Measurements from ENCODE around the gene HTT. TPM values are rescaled to one million over a fixed set of nuclear protein-coding genes. Genes with fewer than 3 reads are reported as not detected.

HTT gene
- total RNA-seq, 2 donors from 2014 or later = 18.1 to 30.5 TPM

DNA sequence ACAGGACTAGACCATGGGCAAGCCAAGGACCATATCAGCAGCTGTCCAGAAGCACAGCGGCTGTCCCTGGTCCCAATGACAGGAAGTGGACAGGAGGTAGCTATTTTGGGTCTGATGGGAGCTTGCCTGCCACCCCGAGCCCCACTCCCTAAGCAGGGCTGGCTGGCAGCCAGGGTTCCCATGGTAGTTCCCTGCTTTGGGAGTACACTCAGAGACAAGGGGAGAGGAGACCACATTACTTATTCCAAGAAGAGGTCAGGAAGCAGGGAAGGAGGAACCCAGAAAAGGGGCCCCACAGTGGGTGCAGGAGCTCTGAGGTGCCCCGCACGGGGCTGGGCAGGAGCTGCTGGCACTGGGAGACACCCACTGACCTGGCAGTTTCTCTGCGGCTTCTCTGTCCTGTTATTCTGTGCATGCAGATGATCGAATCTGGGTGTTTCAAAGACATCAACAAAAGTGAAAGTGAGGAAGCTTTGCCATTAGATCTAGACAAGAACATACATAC lies 36.5 kb upstream of the HTT start:
- no peaks in the 10 kb centered on the region for H3K36me3 ChIP-seq
- H3K4me1 ChIP-seq = peaks cover 0 to 41% of the 10 kb centered on the region in 2 donors
- peak overlapping the region; percentile 35 to 51 for H3K27ac ChIP-seq
- TF ChIP-seq, protein P1, sequence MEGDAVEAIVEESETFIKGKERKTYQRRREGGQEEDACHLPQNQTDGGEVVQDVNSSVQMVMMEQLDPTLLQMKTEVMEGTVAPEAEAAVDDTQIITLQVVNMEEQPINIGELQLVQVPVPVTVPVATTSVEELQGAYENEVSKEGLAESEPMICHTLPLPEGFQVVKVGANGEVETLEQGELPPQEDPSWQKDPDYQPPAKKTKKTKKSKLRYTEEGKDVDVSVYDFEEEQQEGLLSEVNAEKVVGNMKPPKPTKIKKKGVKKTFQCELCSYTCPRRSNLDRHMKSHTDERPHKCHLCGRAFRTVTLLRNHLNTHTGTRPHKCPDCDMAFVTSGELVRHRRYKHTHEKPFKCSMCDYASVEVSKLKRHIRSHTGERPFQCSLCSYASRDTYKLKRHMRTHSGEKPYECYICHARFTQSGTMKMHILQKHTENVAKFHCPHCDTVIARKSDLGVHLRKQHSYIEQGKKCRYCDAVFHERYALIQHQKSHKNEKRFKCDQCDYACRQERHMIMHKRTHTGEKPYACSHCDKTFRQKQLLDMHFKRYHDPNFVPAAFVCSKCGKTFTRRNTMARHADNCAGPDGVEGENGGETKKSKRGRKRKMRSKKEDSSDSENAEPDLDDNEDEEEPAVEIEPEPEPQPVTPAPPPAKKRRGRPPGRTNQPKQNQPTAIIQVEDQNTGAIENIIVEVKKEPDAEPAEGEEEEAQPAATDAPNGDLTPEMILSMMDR (IDR thresholded peaks at IDR 0.05) = no peak
- DNase-seq (ENCODE audit: low spot score) = no peak
- H3K27me3 ChIP-seq = no peaks in the 10 kb centered on the region
- no peaks in the 10 kb centered on the region for H3K9me3 ChIP-seq
- peak overlapping the region; percentile 5 to 33 for H3K4me3 ChIP-seq

DNA sequence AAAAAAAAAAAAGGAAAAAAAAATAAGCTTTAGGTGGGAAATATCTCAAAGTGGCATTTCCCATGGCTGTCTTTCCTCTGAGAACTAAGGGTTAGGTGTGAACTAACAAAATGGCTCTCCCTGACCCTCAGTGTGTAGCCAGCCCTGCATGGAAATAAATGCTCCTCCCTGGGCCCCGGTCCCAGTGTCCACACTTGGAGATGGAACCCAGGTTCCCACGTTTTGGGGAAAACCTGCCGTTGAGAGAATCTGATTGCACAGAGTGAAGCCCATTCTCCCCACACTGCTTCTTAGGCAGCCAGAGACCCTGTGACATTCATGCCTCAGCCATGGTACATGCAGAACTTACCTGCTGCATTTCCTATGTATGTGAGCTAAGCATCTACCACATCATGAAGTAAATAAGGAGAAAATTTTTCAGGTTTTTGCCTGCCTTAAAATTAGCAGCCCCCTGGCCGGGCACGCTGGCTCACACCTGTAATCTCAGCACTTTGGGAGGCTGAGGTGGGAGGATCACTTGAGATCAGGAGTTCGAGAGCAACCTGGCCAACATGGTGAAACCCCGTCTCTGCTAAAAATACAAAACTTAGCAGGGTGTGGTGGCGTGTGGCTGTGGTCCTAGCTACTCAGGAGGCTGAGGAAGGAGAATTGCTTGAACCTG lies 34.6 kb upstream of the HTT start:
- no peak for DNase-seq (ENCODE audit: low spot score)
- TF ChIP-seq, protein P1 (IDR thresholded peaks at IDR 0.05) = no peak
- Histone ChIP-seq H3K36me3 (no peaks in the 10 kb centered on the region), H3K4me3 (no peak overlapping the region), H3K9me3 (no peaks in the 10 kb centered on the region), H3K27ac (no peak overlapping the region), H3K4me1 (peaks cover 0 to 42% of the 10 kb centered on the region in 2 donors), H3K27me3 (no peaks in the 10 kb centered on the region)

DNA sequence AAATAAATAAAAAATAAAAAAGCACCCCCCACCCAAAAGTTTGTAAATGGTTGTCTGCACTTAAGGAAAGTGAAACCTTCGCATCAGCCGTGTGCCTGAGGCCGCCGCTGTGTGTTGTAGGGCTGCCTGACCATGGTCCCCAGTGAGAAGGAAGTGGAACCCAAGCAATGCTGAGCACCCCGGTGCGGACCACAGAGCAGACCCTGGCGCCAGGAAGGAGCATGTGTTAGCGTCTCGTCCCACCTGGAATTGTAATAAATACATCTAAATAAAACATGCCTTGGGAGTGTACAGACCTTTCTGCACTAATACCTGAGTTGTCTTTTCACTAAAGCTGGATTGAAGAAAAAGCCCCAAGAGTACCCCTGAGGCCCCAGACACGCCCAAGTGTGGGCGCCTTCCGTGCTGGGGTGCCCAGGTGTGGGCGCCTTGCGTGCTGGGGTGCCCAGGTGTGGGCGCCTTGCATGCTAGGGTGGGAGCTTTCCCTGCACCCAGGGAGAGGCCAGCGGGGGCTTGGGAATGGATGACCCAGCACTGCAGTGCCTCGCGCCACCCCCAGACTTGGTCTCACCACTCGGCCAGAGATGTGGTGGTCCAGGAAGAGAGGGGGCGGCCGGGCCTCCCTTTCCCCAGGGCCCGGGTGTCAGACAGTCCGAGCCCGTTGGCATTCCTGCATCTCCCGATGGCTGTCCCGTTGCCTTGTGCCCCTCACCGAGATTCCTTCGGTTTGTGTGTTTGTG lies 33.9 kb upstream of the HTT start:
- H3K27ac ChIP-seq = peak overlapping the region in 1 of 2 donors; percentile 66

DNA sequence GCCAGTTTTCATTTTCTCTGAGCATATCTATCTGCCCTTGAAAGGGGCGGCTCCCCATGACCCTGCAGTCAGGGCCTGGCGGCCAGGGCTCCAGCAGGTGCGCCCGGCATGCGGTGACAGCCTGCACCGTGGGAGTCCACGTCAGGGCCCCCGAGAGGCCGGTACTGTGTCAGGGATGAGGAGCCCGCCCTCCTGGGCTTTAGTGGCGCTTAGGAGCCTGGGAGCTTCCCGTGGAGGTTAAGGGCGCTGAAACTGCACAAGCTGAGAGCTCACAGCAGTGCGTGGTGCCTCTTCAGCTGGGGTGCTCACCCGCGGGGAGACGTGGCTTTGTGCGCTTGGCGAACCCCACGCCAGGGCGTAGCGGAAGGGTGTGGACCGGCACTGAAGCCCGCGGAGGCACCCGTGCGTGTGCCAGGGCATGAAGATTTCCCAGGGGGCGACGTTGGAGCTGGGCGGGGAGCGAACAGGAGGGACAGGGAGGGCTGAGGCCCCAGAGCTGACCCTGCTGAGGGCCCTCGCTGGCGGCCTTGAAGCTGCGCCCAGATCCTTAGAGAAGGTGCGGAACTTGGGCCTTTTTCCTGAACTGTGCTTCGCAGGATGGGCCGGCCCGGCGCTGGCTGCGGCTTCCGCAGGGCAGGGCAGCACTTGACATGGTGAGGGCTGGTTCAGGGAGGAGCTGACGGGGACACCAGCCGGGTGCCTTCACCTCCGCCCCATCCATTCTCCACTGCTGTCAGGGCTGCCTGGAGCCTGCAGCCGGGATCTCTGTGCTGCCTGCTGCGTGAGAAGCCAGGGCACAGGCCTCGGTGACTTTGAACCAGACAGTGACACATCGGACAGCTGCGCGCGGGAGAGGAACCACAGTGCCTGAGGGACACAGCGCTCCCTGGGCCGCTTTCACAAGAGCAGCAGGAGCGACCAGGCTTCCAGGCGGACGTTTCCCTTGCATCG lies 33.0 kb upstream of the HTT start:
- Histone ChIP-seq H3K4me3 (peak overlapping the region; percentile 32 to 54), H3K27me3 (no peaks in the 10 kb centered on the region), H3K4me1 (peaks cover 0 to 42% of the 10 kb centered on the region in 2 donors), H3K9me3 (no peaks in the 10 kb centered on the region), H3K27ac (peak overlapping the region; percentile 66 to 73), H3K36me3 (no peaks in the 10 kb centered on the region)
- DNase-seq (ENCODE audit: low spot score) = peak; percentile 79
- TF ChIP-seq, protein P1 (IDR thresholded peaks at IDR 0.05) = no peak

More for the DNA sequence above, 33.9 kb upstream of the HTT start:
- Histone ChIP-seq H3K4me3 (peak overlapping the region in 1 of 2 donors; percentile 54), H3K4me1 (peaks cover 0 to 42% of the 10 kb centered on the region in 2 donors), H3K9me3 (no peaks in the 10 kb centered on the region), H3K27me3 (no peaks in the 10 kb centered on the region), H3K36me3 (no peaks in the 10 kb centered on the region)
- TF ChIP-seq, protein P1 (IDR thresholded peaks at IDR 0.05) = no peak
- DNase-seq (ENCODE audit: low spot score) = no peak

DNA sequence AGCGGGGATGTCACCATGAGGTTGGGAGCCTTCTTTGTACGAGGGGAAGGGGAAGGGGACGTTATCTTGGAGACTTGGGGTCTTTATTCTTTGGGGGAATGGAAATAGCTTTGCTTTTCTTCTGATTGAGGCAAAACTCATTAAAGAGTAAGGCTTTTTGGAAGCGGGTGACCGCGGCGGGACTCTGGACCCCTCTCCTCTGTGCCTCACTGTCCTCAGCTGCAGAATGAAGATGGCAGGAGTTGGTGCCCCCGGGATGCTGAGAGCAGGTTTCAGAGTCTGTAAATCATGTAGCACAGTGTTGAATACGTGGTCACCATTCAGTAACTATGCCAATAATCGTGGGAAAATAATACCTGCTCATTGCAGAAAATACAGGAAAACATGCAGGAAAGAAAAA lies 32.3 kb upstream of the HTT start:
- H3K9me3 ChIP-seq = no peaks in the 10 kb centered on the region
- H3K4me1 ChIP-seq = peaks cover 0 to 39% of the 10 kb centered on the region in 2 donors
- DNase-seq (ENCODE audit: low spot score) = no peak
- no peaks in the 10 kb centered on the region for H3K27me3 ChIP-seq
- H3K27ac ChIP-seq = peak overlapping the region; percentile 66 to 73
- H3K4me3 ChIP-seq = peak overlapping the region; percentile 32 to 54
- TF ChIP-seq, protein P1 (IDR thresholded peaks at IDR 0.05) = no peak
- H3K36me3 ChIP-seq = no peaks in the 10 kb centered on the region
